Stimulated activated CD8-positive, alpha-beta memory T cell treated with anti-CD3 and anti-CD28 coated beads, Interleukin-4, amount 100 ng/mL, for 24 hours (primary cell): ENCODE measurements around the gene SCG3.
"Not testable (repeated sequence)": the region's sequence is repeated elsewhere in the genome, so short reads cannot be mapped to it uniquely, and the experiment has no call there.

Source experiments
- DNase-seq: peaks from one replicate; pipeline ENCODE4 v3.0.0-alpha.2; 2020; ENCODE audit warnings: low read depth

The SCG3 gene

DNA sequence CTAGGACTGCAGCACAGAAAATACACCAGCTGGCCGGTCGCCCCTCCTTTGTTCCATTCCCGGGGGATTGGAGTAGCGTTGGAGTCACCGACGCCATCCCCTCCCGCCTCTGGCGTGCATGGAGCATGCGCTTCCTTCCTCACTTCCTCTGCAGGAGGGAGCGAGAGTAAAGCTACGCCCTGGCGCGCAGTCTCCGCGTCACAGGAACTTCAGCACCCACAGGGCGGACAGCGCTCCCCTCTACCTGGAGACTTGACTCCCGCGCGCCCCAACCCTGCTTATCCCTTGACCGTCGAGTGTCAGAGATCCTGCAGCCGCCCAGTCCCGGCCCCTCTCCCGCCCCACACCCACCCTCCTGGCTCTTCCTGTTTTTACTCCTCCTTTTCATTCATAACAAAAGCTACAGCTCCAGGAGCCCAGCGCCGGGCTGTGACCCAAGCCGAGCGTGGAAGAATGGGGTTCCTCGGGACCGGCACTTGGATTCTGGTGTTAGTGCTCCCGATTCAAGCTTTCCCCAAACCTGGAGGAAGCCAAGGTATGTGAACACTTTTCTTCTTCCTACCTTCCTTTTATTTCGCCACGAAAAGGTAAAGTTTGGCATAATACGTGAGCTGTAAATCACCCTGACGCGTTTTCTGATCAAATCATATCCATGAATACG is at the start of gene SCG3:
Gene SCG3 (plus strand): TSS at position 201 of the 661 bp plus-strand sequence. CDS start 253 bp downstream, at position 454.
- peak; percentile 34 for DNase-seq

DNA sequence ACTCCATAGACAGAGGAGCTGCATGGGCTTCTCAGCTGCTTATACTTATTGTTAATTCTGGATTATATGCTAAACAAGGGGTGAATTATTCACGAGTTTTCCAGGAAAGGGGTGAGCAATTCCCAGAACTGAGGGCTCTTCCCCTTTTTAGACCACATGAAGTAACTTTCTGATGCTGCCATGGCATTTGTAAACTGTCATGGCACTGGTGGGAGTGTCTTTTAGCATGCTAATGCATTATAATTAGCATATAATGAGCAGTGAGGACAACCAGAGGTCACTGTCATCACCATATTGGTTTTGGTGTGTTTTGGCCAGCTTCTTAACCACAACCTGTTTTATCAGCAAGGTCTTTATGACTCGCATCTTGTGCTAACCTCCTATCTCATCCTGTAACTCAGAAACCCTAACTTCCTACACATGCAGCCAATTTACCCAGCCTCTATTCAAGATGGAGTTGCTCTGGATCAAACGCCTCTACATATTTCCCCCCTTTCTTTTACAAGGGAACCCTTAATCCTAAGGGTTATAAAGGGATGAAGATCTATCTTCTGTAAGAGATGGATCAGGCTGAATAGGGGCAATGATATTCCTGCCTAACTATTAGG is 46.6 kb upstream of the SCG3 start:
- DNase-seq: no peak

DNA sequence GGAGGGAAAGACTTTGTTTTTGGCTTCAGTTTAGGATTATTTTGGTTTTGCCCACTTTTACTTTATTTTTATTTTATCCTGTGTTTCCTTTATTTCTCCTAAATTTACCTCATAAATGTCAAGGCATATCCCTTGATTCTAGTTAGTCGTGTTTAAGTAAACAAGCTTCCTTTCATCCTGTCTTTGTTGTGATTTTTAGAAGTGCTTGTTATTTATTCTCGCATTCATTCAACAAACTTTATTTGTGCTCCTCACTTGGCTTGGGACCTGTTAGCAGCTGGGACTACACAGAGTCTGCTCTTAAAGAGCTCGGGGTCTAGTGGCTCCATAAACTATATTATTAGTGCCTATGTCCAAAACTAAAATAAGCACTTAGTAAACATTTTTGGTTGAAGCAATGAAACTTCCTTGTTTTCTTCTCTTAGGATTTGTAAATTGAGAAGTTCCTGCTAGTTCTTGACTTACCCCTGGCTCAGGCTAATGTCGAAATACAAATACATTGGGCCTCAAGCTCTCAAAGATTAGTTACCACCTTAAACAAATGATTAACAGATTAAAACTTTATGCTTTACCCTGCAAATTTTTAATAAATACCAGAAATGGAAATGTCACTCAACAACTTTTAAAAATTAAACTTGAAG is 39.7 kb upstream of the SCG3 start:
- DNase-seq: no peak

DNA sequence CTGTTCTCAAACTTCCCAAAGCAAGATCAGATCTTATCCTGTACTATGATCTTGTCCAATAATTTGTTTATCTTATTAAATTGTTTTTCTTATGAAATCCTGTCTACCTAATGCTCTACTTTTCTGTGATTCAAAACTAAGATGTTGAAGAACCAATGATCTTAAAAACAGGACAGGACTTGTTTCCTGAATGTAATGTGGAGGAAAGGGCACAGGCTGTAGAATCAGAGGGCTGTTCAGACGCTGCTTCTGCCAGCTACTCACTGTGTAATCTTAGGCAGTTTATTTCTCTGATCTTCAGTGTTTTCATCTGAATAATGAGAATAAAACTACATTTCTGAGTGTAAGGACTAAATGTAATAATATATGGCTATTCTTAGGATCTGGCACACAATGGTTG is 38.6 kb upstream of the SCG3 start:
- DNase-seq: no peak

DNA sequence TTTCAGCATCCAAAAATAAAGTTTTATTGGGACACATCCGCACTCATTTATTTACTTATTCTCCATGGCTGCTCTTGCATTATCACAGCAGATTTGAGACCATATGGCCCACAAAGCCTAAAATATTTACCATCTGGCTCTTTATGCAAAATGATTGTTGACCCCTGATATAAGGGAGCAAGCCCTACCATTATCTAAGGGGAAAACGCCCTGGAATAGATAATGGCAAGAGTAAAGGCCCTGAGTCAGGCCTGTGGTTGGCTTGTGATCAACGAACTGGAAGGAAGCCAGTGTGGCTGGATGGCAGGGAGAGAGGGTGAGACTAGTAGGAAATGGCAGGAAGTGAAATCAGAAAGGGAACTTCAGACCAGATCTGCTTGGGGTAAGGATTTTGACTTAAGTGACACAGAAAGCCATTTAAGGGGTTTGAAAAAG is 34.2 kb upstream of the SCG3 start:
- DNase-seq: no peak

DNA sequence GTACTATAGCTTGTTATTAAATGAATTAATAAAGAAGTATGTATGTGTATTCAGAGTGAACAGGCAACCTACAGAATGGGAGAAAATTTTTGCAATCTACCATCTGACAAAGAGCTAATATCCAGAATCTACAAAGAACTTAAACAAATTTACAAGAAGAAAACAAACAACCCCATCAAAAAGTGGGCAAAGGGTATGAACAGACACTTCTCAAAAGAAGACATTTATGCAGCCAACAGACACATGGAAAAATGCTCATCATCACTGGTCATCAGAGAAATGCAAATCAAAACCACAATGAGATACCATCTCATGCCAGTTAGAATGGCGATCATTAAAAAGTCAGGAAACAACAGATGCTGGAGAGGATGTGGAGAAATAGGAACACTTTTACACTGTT is 33.2 kb upstream of the SCG3 start:
- DNase-seq: not testable (repeated sequence)

DNA sequence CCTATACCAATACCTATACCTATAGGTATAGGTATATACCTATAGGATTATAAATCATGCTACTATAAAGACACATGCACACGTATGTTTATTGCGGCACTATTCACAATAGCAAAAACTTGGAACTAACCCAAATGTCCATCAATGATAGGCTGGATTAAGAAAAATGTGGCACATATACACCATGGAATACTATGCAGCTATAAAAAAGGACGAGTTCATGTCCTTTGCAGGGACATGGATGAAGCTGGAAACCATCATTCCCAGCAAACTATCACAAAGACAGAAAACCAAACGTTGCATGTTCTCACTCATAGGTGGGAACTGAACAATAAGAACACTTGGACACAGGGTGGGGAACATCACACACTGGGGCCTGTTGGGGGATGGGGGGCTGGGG is 32.7 kb upstream of the SCG3 start:
- DNase-seq: not testable (repeated sequence)

DNA sequence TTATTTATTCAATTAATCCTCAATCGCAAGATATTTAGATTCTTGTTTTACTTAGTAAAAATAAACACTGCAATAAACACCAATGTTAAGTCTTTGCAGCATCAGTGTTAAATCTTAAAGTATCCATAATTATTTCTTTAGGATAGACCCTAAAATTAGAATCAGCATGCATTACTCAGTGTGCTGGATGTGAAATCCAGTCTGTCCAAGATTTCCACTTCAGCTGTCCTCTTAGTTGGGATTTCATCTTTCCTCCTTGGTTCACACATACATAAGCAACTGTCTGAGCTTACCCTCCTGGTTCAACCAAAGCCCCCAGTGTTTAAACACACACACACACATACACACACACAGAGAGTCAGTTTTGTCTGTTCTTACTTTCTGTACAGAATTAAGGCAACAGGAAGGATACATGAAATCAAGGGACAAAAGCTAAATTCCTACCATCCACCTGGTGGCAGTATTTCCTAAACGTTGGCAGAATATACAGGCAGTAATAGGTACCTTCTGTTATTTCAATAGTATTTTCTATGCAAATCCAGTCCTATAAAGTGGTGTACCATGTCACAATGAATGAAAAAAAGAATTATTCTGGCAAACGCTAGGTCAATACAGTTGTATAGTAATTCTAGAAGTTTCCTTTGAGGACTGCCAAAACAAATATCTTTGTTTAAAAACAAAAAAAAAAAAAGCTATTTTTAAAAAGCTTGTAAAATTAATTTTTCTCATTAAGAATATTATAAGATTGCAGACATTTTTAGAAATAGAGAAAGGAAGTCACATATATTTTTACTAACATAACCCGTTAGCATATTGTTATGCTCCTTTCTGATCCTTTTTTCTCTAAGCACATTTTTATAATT is 31.4 kb upstream of the SCG3 start:
- DNase-seq: no peak

DNA sequence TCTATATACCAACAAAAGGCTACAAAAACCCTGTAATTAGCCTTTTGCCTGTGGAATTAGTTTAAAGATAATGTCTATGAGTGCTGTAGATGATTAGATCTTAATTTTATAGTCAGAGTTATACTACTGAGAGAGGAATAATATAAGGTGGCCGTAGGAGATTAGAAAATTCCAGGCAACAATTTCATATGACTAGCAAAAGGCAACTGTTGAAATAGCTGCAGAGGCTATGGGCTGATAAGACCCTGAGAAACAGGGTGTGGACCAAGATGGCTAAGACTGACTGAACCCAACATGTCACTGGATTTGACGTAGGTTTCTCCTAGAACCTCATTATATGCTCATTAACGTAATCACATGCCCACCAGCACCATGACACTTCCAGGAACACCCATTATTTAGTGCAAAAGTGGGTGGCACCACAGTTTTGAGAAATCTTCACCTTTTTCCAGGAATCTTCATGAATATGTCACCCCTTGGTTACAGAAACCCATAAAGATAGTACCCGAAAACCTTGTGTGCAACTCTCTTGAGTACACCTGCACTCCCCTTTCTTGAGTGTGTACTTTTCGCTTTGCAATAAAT is 29.1 kb upstream of the SCG3 start:
- DNase-seq: no peak

DNA sequence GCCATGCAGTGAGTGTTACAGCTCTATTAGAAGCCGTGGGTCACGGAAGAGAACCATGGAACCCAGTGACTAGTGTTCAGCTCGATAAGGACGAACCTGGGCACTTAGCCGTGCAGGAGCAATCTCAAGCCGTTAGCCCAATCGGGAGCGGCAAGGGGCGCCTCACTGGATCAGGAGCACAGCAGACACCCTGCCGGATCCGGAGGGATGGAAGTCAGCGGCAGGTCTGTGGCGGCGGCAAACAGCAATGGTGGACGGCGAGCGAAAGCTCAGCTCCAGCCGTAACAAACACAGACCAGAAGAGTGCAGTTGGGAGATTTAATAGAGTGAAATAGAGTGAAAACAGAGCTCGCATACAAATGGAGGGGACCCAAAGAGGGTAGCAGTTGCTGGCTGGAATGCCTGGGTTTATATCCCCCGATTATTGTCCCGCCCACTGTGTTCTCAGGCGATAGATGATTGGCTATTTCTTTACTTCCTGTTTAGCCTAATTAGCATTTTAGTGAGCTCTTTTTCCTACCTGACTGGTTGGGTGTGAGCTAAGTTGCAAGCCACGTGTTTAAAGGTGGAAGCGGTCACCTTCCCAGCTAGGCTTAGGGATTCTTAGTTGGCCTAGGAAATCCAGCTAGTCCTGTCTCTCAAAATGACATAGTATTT is 25.8 kb upstream of the SCG3 start:
- DNase-seq: not testable (repeated sequence)

DNA sequence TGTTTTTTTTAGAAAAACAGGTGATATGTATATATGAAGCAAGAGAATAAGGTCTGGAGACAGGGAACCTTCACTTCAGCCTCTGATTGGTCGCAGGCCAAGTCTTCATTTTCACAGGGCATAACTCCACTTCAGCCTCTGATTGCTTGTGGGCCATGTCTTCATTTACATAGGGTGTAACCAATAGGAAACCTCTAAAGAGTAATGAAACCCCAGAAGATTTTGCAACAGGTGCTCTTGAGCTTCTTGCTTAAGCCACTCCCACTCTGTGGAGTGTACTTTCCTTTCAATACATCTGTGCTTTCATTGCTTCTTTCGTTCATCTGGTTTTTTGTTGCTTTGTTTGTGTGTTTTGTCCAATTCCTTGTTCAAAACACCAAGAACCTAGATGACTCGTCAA is 22.6 kb upstream of the SCG3 start:
- DNase-seq: no peak

DNA sequence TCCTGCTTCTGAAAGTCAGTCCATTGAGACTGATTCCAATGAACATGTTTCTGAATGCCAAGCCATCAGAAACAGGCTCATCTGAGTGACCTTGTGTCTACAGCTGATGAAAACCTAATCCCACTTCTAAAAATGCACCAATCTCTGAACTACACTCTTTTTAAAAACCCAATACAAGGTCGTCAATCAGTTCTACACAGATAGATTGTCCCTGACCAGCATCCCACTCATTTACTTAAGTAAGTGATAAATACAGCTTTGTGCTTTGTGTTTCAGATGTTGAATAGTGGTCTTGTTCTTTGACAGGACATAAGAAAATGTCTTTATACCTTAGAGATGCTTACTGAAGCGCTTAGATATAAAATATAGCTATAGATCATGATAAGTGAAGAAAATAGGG is 20.2 kb upstream of the SCG3 start:
- DNase-seq: no peak

DNA sequence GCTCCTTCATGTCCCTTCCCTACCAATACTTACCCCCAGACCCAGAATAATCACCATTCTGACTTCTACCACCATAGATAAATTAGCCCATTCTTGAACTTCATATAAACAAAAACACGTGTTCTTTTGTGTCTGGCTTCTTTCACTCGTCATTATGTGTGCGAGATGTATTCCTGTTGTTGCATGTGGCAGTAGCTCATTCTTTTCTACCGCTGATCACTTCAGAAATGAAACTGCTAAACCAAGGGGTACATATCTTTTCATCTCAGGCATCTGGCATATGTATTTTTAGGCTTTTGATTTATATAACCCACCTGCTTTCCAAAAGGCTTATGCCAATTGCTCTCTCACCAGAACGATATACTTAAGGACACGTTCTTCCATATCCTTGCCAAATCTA is 13.8 kb upstream of the SCG3 start:
- DNase-seq: no peak

DNA sequence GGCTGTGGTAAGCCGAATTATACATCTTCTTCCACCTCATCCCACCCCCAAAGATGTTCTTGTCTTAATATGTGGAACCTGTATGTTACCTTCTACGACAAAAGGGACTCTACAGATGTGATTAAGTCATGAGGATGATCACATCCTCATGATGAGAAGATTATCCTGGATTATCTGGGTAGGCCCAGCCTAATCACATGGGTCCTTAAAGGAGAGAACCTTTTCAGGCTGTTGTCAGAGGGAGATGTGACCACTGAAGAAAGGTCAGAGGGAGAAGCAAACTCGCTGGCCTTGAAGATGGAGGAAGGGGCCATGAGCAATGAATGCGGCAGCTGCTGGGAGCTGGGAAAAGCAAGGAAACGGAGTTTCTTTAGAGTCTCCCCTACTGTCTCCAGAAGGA is 12.9 kb upstream of the SCG3 start:
- no peak for DNase-seq

DNA sequence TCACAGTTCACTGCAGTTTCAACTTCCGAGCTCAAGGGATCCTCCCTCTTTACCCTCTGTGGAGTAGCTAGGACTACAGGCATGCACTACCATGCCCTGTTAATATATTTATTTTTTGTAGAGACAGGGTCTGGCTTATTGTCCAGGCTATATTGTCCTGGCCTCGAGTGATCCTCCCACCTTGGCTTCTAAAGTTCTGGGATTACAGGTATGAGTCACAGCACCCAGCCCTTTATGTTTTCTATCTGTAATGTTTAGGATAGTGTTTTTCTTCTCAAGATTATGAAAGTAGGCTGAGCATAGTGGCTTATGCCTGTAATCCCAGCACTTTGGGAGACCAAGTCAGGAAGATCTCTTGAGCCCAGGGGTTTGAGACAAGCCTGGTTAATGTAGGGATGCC is 11.9 kb upstream of the SCG3 start:
- DNase-seq: no peak

DNA sequence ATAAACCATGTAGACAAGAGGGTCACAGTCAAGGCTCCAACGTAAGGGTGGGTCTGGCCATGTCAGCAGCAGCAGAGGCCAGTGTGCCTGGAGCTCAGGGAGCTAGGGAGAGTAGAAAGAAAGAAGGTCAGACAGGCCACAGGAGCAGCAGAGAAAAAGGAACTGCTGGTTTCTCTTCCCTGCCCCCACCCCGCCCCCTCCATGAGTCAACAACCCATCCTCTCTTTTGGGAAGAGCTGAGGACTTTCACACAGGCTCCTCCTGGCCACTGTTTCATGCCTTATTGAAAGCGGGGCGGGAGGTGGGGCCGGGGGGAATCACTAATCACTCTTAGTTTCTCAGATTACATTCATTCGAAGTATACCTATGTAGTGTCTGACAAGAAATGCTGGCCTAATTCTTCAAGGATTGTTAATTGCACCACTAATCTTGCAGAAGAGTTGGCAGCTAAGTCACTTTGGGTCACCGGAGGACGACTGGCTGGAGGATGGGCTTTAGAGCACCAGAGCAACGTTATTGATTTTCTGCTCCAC is 9.1 kb upstream of the SCG3 start:
- no peak for DNase-seq

DNA sequence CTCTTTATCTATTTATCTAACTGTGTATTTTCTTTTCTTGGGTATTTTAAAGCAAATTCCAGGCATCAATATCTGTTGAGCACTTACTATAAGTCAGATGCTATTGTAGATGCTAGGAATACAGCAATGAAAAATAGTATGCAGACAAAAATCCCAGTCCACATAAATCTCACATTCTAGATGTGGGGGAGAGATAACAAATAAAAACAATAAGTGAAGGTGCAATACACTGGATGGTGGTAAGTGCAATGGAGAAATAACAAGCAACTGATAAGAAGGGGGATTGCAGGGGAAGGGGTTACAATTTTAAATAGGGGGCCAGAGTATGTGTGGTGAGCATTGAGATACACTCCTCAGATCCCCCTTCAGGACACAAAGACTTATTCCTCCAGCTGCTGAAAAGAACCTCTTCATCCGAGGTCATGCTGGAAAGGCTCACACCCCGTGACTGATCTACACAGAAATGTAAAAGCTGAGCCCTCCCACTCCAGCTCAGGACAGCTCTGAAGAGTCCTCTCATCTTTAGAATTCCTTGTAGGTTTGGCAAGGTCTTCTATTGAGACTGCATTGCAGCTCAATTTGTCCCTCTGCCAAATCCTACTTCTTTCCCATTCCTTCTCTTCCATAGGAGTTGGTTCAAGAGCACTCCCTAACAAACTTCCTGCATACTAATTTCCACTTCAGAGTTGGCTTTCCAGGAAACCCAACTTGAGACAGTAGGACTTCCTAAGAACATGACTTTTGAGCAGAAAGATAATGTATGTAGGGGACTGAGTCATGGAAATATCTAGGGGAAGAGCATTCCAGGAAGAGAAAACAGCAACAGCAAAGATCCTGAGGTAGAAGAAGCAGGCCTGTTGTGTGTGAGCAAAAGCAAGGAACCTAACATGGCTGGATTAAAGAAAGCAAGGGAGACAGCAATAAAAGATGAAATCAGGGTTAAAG is 8.1 kb upstream of the SCG3 start:
- no peak for DNase-seq

DNA sequence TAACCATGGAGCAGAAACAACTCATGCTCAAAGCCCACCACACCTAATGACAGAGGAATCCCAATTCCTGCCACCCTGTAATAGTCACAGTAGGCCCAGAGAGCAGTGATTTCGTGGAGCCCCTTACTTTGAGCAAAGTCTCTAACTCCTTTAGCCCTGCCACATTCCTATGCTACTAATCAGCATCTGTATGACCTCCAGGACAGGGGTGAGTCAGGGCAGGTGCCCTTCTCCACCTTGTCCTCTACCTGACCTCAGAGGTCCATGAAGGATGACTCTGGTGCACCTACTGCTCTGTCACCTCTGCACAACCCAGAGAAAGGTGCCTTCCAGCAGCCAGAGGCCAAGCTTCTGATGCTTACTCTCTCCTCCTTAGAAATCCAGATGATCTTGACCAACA is 6.1 kb upstream of the SCG3 start:
- DNase-seq: no peak

DNA sequence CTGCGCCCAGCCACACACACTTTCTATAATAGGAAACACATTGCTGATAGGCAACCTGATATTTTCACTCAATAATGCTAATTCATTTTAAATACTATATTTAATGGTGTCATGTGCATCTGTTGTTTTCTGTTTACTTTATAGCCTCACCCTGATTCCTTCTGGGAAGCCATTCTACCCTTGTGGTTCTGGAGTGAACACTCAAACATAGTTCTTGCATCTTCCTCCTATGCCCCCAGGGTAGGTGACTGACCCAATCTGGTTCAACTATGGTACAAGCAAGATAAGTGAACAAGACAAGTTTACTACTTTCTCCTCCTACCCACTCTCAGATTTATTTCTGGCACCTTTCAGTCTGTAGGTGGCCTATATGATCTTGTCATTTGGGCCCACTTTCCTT is 4.3 kb upstream of the SCG3 start:
- no peak for DNase-seq

DNA sequence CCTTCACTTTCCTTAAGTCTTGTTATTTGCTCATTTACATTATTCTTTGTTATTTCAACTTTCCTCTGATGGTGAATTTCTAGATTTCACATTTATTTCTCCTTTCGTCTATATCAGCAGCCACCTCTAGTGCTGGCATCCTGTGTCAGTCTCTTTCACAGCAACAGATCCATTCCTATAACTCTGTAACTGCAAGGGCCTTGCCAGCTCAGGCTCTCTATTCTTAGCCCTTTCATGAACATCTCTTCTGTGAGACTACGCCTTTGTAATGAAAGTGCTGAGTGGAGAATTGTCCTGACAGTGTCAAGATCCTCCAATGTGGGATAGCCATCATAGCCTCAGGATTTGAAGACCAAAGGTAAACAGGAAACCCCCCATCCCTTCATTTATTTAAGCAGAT is 3.9 kb upstream of the SCG3 start:
- DNase-seq: no peak
